Activated CD4-positive, alpha-beta T cell treated with anti-CD3 and anti-CD28 coated beads, Interleukin-2, amount 10 ng/mL, durations not matched to agents 7 days and 5 days (primary cell): ENCODE measurements around the gene A3GALT2. TPM values are rescaled to one million over a fixed set of nuclear protein-coding genes. Genes with fewer than 3 reads are reported as not detected.

Source experiments
- CTCF ChIA-PET: fragments of 350-600 bp; sonication (Branson Sonifier 250); formaldehyde crosslinking; loops from one replicate; lab custom pipeline; 2021; ENCODE audit warnings: antibody characterized with exemption; lab: Charles Lee
- POLR2A ChIA-PET: fragments of 350-600 bp; sonication (Branson Sonifier 250); formaldehyde crosslinking; loops from one replicate; lab custom pipeline; 2021; ENCODE audit warnings: antibody characterized with exemption; lab: Charles Lee
- DNase-seq: peaks from one replicate; pipeline ENCODE4 v3.0.0-alpha.2; 2020
- H3K27ac Mint-ChIP-seq: one replicate; pipeline ENCODE4 v1.8.0; 2021; ENCODE audit warnings: mild to moderate bottlenecking, moderate library complexity, mixed read lengths
- H3K27me3 Mint-ChIP-seq: one replicate; pipeline ENCODE4 v1.8.0; 2021; ENCODE audit warnings: mixed read lengths
- H3K36me3 Mint-ChIP-seq: one replicate; pipeline ENCODE4 v1.8.0; 2021; ENCODE audit warnings: low read depth, mixed read lengths
- H3K4me1 Mint-ChIP-seq: one replicate; pipeline ENCODE4 v1.8.0; 2021; ENCODE audit warnings: mixed read lengths
- H3K4me3 Mint-ChIP-seq: one replicate; pipeline ENCODE4 v1.8.0; 2021; ENCODE audit warnings: mild to moderate bottlenecking, moderate library complexity, mixed read lengths
- H3K9me3 Mint-ChIP-seq: one replicate; pipeline ENCODE4 v1.8.0; 2021; ENCODE audit warnings: mixed read lengths
- total RNA-seq, 2 experiments: library from RNA; stranded (reverse); gene quantifications; one replicate each; pipeline ENCODE4 v1.2.3, GENCODE V29; 2021

Gene A3GALT2
- total RNA-seq, 2 experiments from 2014 or later: not detected

GRCh38 chr1:33360367-33360766 lies 39.5 kb upstream of the A3GALT2 start:
- Mint-ChIP-seq H3K27ac (no peak overlapping the region), H3K36me3 (no peaks in the 10 kb centered on the region), H3K4me1 (peaks cover 9% of the 10 kb centered on the region), H3K4me3 (no peak overlapping the region), H3K9me3 (no peaks in the 10 kb centered on the region), H3K27me3 (no peaks in the 10 kb centered on the region)
- ChIA-PET CTCF (interaction anchor here (0.9 to 1.4 kb wide), 2 partner anchors 9 to 12 kb away, joined by 3 read pairs; no protein-coding TSS in a partner anchor), POLR2A (no interaction called here)
- DNase-seq: no peak

GRCh38 chr1:33359931-33360330 lies 39.0 kb upstream of the A3GALT2 start:
- ChIA-PET POLR2A (no interaction called here), CTCF (interaction anchor here (0.9 to 1.4 kb wide), 2 partner anchors 10 to 13 kb away, joined by 3 read pairs; no protein-coding TSS in a partner anchor)
- H3K4me3 Mint-ChIP-seq: no peak overlapping the region
- H3K36me3 Mint-ChIP-seq: no peaks in the 10 kb centered on the region
- no peak overlapping the region for H3K27ac Mint-ChIP-seq
- DNase-seq: no peak
- no peaks in the 10 kb centered on the region for H3K9me3 Mint-ChIP-seq
- no peaks in the 10 kb centered on the region for H3K27me3 Mint-ChIP-seq
- H3K4me1 Mint-ChIP-seq: peaks cover 12% of the 10 kb centered on the region

- CTCF ChIA-PET: interaction anchor here (1.5 kb wide), 1 partner anchor 8 kb away, joined by 3 read pairs; no protein-coding TSS in a partner anchor
- no peaks in the 10 kb centered on the region for H3K9me3 Mint-ChIP-seq
- DNase-seq: no peak
- no peaks in the 10 kb centered on the region for H3K27me3 Mint-ChIP-seq
- peaks cover 12% of the 10 kb centered on the region for H3K4me1 Mint-ChIP-seq
- POLR2A ChIA-PET: no interaction called here
- no peaks in the 10 kb centered on the region for H3K36me3 Mint-ChIP-seq
- no peak overlapping the region for H3K27ac Mint-ChIP-seq
- H3K4me3 Mint-ChIP-seq: no peak overlapping the region
These were observed 38.1 kb upstream of the A3GALT2 start for GRCh38 chr1:33358795-33359503.

- Mint-ChIP-seq H3K36me3 (no peaks in the 10 kb centered on the region), H3K9me3 (no peaks in the 10 kb centered on the region), H3K27me3 (no peaks in the 10 kb centered on the region), H3K27ac (no peak overlapping the region), H3K4me1 (peaks cover 12% of the 10 kb centered on the region), H3K4me3 (no peak overlapping the region)
- DNase-seq: no peak
- ChIA-PET CTCF (interaction anchor here (1.5 kb wide), 1 partner anchor 9 kb away, joined by 3 read pairs; no protein-coding TSS in a partner anchor), POLR2A (no interaction called here)
These were observed 37.4 kb upstream of the A3GALT2 start for GRCh38 chr1:33358114-33358794.

GRCh38 chr1:33357099-33357498 lies 36.2 kb upstream of the A3GALT2 start:
- no peak overlapping the region for H3K4me3 Mint-ChIP-seq
- ChIA-PET CTCF (interaction anchor here (1.5 kb wide), 1 partner anchor 10 kb away, joined by 3 read pairs; no protein-coding TSS in a partner anchor), POLR2A (no interaction called here)
- H3K9me3 Mint-ChIP-seq: no peaks in the 10 kb centered on the region
- peaks cover 12% of the 10 kb centered on the region for H3K4me1 Mint-ChIP-seq
- no peaks in the 10 kb centered on the region for H3K36me3 Mint-ChIP-seq
- H3K27me3 Mint-ChIP-seq: no peaks in the 10 kb centered on the region
- no peak for DNase-seq
- H3K27ac Mint-ChIP-seq: no peak overlapping the region

- POLR2A ChIA-PET: no interaction called here
- Mint-ChIP-seq H3K27me3 (peaks cover 3% of the 10 kb centered on the region), H3K4me1 (peaks cover 17% of the 10 kb centered on the region), H3K9me3 (no peaks in the 10 kb centered on the region), H3K4me3 (no peak overlapping the region), H3K27ac (no peak overlapping the region), H3K36me3 (no peaks in the 10 kb centered on the region)
- no peak for DNase-seq
- CTCF ChIA-PET: interaction anchor here (2.1 kb wide), 1 partner anchor 12 kb away, joined by 5 read pairs; no protein-coding TSS in a partner anchor
These were observed 33.9 kb upstream of the A3GALT2 start for GRCh38 chr1:33354707-33355316.

GRCh38 chr1:33353531-33353930 lies 32.6 kb upstream of the A3GALT2 start:
- Mint-ChIP-seq H3K4me3 (no peak overlapping the region), H3K9me3 (no peaks in the 10 kb centered on the region), H3K27me3 (peaks cover 3% of the 10 kb centered on the region), H3K4me1 (peaks cover 19% of the 10 kb centered on the region), H3K36me3 (peaks cover under 1% of the 10 kb centered on the region), H3K27ac (no peak overlapping the region)
- ChIA-PET CTCF (no interaction called here), POLR2A (no interaction called here)
- DNase-seq: no peak

- Mint-ChIP-seq H3K9me3 (no peaks in the 10 kb centered on the region), H3K27me3 (peaks cover 3% of the 10 kb centered on the region), H3K4me3 (peak overlapping the region; percentile 5), H3K27ac (no peak overlapping the region), H3K36me3 (peaks cover 16% of the 10 kb centered on the region), H3K4me1 (peaks cover 41% of the 10 kb centered on the region)
- CTCF ChIA-PET: interaction anchor here (1.2 to 1.4 kb wide), 2 partner anchors 56 to 81 kb away, joined by 3 to 4 read pairs; no protein-coding TSS in a partner anchor
- DNase-seq: no peak
- POLR2A ChIA-PET: no interaction called here
These were observed 30.4 kb upstream of the A3GALT2 start for GRCh38 chr1:33351281-33351660.

- H3K4me3 Mint-ChIP-seq: peak overlapping the region; percentile 81
- H3K27ac Mint-ChIP-seq: peak overlapping the region; percentile 91
- ChIA-PET POLR2A (no interaction called here), CTCF (interaction anchor here (1.2 to 1.4 kb wide), 3 partner anchors 55 to 224 kb away, joined by 3 to 4 read pairs (median 4); no protein-coding TSS in a partner anchor)
- H3K4me1 Mint-ChIP-seq: peaks cover 45% of the 10 kb centered on the region
- peaks cover 3% of the 10 kb centered on the region for H3K27me3 Mint-ChIP-seq
- no peak for DNase-seq
- H3K36me3 Mint-ChIP-seq: peaks cover 16% of the 10 kb centered on the region
- H3K9me3 Mint-ChIP-seq: no peaks in the 10 kb centered on the region
These were observed 29.8 kb upstream of the A3GALT2 start for GRCh38 chr1:33350611-33351280.

GRCh38 chr1:33349778-33350610 lies 29.1 kb upstream of the A3GALT2 start:
- peaks cover 44% of the 10 kb centered on the region for H3K4me1 Mint-ChIP-seq
- peak overlapping the region; percentile 81 for H3K4me3 Mint-ChIP-seq
- H3K9me3 Mint-ChIP-seq: no peaks in the 10 kb centered on the region
- H3K36me3 Mint-ChIP-seq: peaks cover 16% of the 10 kb centered on the region
- ChIA-PET CTCF (interaction anchor here (1.2 to 1.3 kb wide), 2 partner anchors 83 to 223 kb away, joined by 3 to 4 read pairs; no protein-coding TSS in a partner anchor), POLR2A (no interaction called here)
- DNase-seq: peak; percentile 80
- H3K27me3 Mint-ChIP-seq: peaks cover 3% of the 10 kb centered on the region
- peak overlapping the region; percentile 91 for H3K27ac Mint-ChIP-seq

- Mint-ChIP-seq H3K4me3 (peak overlapping the region; percentile 96), H3K9me3 (no peaks in the 10 kb centered on the region), H3K27me3 (peaks cover 3% of the 10 kb centered on the region), H3K36me3 (peaks cover 16% of the 10 kb centered on the region), H3K27ac (peak overlapping the region; percentile 96), H3K4me1 (peaks cover 44% of the 10 kb centered on the region)
- CTCF ChIA-PET: interaction anchor here (0.5 to 1.6 kb wide), 3 partner anchors 11 to 222 kb away, joined by 3 to 5 read pairs (median 4); no protein-coding TSS in a partner anchor
- POLR2A ChIA-PET: no interaction called here
- peak; percentile 52 for DNase-seq
These were observed 28.3 kb upstream of the A3GALT2 start for GRCh38 chr1:33349081-33349759.
